T-helper 2 cell (primary cell): ENCODE data around the gene SGCA.
A peak's percentile ranks its signal among the peaks of the same experiment; 100 is the strongest.

Experiments
- DNase-seq, 5 experiments: peaks; one replicate each; pipeline versions ENCODE4 v3.0.0 to v3.0.0-alpha.2; 2012 to 2022
- total RNA-seq, 2 donors: gene quantifications; one replicate each; lab custom pipeline; 2026; lab: John Stamatoyannopoulos, UW

SGCA gene
- 0 reads per million in 2 donors for total RNA-seq

GRCh38 chr17:50165867-50166517 lies at the start of gene SGCA:
Gene SGCA, plus strand, starts transcription at chr17:50166005. Its CDS starts 36 bp downstream, at chr17:50166041.
- no peak for DNase-seq

GRCh38 chr17:50117202-50118051 lies 48.4 kb upstream of the SGCA start:
- DNase-seq: peak; percentile 37 to 74 (median 53)

- DNase-seq: no peak
These were observed 47.6 kb upstream of the SGCA start for GRCh38 chr17:50118076-50118827.

GRCh38 chr17:50118828-50119218 lies 47.0 kb upstream of the SGCA start:
- DNase-seq: no peak

- no peak for DNase-seq
These were observed 45.1 kb upstream of the SGCA start for GRCh38 chr17:50120475-50121253.

- DNase-seq: no peak
These were observed 42.9 kb upstream of the SGCA start for GRCh38 chr17:50122945-50123344.

GRCh38 chr17:50123649-50124349 lies 42.0 kb upstream of the SGCA start:
- DNase-seq: no peak

GRCh38 chr17:50125420-50125997 lies 40.3 kb upstream of the SGCA start:
- no peak for DNase-seq

- DNase-seq: no peak
These were observed 38.0 kb upstream of the SGCA start for GRCh38 chr17:50127697-50128361.

GRCh38 chr17:50128441-50129352 lies 37.1 kb upstream of the SGCA start:
- no peak for DNase-seq

- DNase-seq: no peak
These were observed 36.5 kb upstream of the SGCA start for GRCh38 chr17:50129353-50129727.

GRCh38 chr17:50129728-50130558 lies 35.9 kb upstream of the SGCA start, which contains the start of gene SAMD14:
Gene SAMD14, minus strand, starts transcription at chr17:50130160. Its CDS starts 5,201 bp downstream, at chr17:50124959.
- DNase-seq: peak in 3 of 5 experiments; percentile 44 to 79 (median 49)

GRCh38 chr17:50130559-50131305 lies 35.1 kb upstream of the SGCA start:
- peak in 1 of 5 experiments; percentile 18 for DNase-seq

GRCh38 chr17:50132104-50132794 lies 33.6 kb upstream of the SGCA start:
- no peak for DNase-seq

GRCh38 chr17:50133028-50133768 lies 32.6 kb upstream of the SGCA start:
- DNase-seq: no peak

GRCh38 chr17:50133769-50134099 lies 32.1 kb upstream of the SGCA start:
- DNase-seq: no peak
